ENCODE data around the gene NUP35. TPM values are rescaled to one million over a fixed set of nuclear protein-coding genes. Genes with fewer than 3 reads are reported as not detected.

The NUP35 gene
- total RNA-seq, 1 donor: 8.3 TPM

GRCh38 chr2:183207110-183207509 is 82.9 kb downstream of the NUP35 start:
- Histone ChIP-seq H3K4me3 (ENCODE audit: insufficient read depth, low read length) (no peak overlapping the region), H3K36me3 (ENCODE audit: insufficient read depth, low read length) (no peaks in the 10 kb centered on the region), H2AFZ (ENCODE audit: low read length) (no peak overlapping the region), H3K4me2 (ENCODE audit: insufficient read depth, low read length) (no peak overlapping the region), H3K27me3 (ENCODE audit: insufficient read depth, low read length) (no peaks in the 10 kb centered on the region), H4K20me1 (ENCODE audit: insufficient read depth, low read length) (no peaks in the 10 kb centered on the region), H3K79me2 (ENCODE audit: insufficient read depth, low read length) (no peaks in the 10 kb centered on the region), H3K4me1 (ENCODE audit: insufficient read depth, low read length) (no peaks in the 10 kb centered on the region), H3K9me3 (ENCODE audit: low read depth, low read length) (no peaks in the 10 kb centered on the region), H3K27ac (ENCODE audit: low read depth, low read length) (no peak overlapping the region)
- DNase-seq (ENCODE audit: insufficient read length, low spot score, missing footprints): no peak
- TF ChIP-seq CTCF (IDR thresholded peaks at IDR 0.05; ENCODE audit: extremely low read depth, low read depth, low read length): no peak

- Histone ChIP-seq H3K79me2 (ENCODE audit: insufficient read depth, low read length) (no peaks in the 10 kb centered on the region), H3K27ac (ENCODE audit: low read depth, low read length) (no peak overlapping the region), H2AFZ (ENCODE audit: low read length) (no peak overlapping the region), H3K4me1 (ENCODE audit: insufficient read depth, low read length) (no peaks in the 10 kb centered on the region), H3K27me3 (ENCODE audit: insufficient read depth, low read length) (no peaks in the 10 kb centered on the region), H3K4me2 (ENCODE audit: insufficient read depth, low read length) (no peak overlapping the region), H3K36me3 (ENCODE audit: insufficient read depth, low read length) (no peaks in the 10 kb centered on the region), H4K20me1 (ENCODE audit: insufficient read depth, low read length) (no peaks in the 10 kb centered on the region), H3K4me3 (ENCODE audit: insufficient read depth, low read length) (no peak overlapping the region), H3K9me3 (ENCODE audit: low read depth, low read length) (no peaks in the 10 kb centered on the region)
- TF ChIP-seq CTCF (IDR thresholded peaks at IDR 0.05; ENCODE audit: extremely low read depth, low read depth, low read length): no peak
- no peak for DNase-seq (ENCODE audit: insufficient read length, low spot score, missing footprints)
Measured at GRCh38 chr2:183209395-183210028, 85.3 kb downstream of the NUP35 start.

Other genes with a start within 250 kb of the NUP35 start
- gene NCKAP1, start 86.0 kb upstream of the NUP35 start, total RNA-seq: 209 and 212 TPM in 2 replicates
- 2.4 and 2.9 TPM in 2 replicates for gene DUSP19, start 45.7 kb upstream of the NUP35 start, total RNA-seq